Fibroblast of lung (primary cell): Measurements from ENCODE around the gene TAB2. TPM values are rescaled to one million over a fixed set of nuclear protein-coding genes. Genes with fewer than 3 reads are reported as not detected.

Experiments
- DNase-seq, 2 donors: peaks; one replicate each; pipeline versions ENCODE4 v3.0.0 to v3.0.0-alpha.2; 2010; ENCODE audit warnings: low read depth in 2 of 2
- H2AFZ ChIP-seq: 2 replicates; pipeline ENCODE4 v1.5.1; 2012; ENCODE audit warnings: low read length, control low read depth, inconsistent platforms
- H3K27ac ChIP-seq: 2 replicates; pipeline ENCODE4 v1.5.1; 2011; ENCODE audit warnings: low read length, control low read depth; ENCODE audit not compliant: insufficient read depth
- H3K27me3 ChIP-seq: 2 replicates; pipeline ENCODE4 v1.5.1; 2011; ENCODE audit warnings: mild to moderate bottlenecking, low read length; ENCODE audit not compliant: control insufficient read depth, insufficient read depth
- H3K36me3 ChIP-seq: 2 replicates; pipeline ENCODE4 v1.5.1; 2011; ENCODE audit warnings: low read length; ENCODE audit not compliant: control insufficient read depth, insufficient read depth
- H3K4me1 ChIP-seq: 2 replicates; pipeline ENCODE4 v1.5.1; 2011; ENCODE audit warnings: low read length; ENCODE audit not compliant: control insufficient read depth, insufficient read depth; ENCODE audit errors: extremely low read depth
- H3K4me2 ChIP-seq: 2 replicates; pipeline ENCODE4 v1.5.1; 2011; ENCODE audit warnings: low read length, control low read depth; ENCODE audit not compliant: insufficient read depth; ENCODE audit errors: extremely low read depth
- H3K4me3 ChIP-seq, 4 experiments: fragments of 200-600 bp in 1 of 4; sonication (generic) in 1 of 4; replicated peaks in 1 of 4; 2 replicates each; pipeline ENCODE4 v1.5.1; 2011 to 2016; ENCODE audit warnings: low read length in 4 of 4, low read depth in 3 of 4, mild to moderate bottlenecking in 3 of 4, control low read depth in 2 of 4, inconsistent platforms in 1 of 4, mixed read lengths in 1 of 4; ENCODE audit not compliant: insufficient read depth in 1 of 4; ENCODE audit errors: control extremely low read depth in 1 of 4
- H3K79me2 ChIP-seq: 2 replicates; pipeline ENCODE4 v1.5.1; 2012; ENCODE audit warnings: mild to moderate bottlenecking, low read length, inconsistent platforms; ENCODE audit not compliant: control insufficient read depth, insufficient read depth
- H3K9ac ChIP-seq: 2 replicates; pipeline ENCODE4 v1.5.1; 2011; ENCODE audit warnings: mild to moderate bottlenecking, low read length, control low read depth; ENCODE audit not compliant: insufficient read depth
- H3K9me3 ChIP-seq: 2 replicates; pipeline ENCODE4 v1.5.1; 2012; ENCODE audit warnings: low read depth, low read length; ENCODE audit not compliant: control insufficient read depth, insufficient read depth
- H4K20me1 ChIP-seq: 2 replicates; pipeline ENCODE4 v1.5.1; 2011; ENCODE audit warnings: low read length; ENCODE audit not compliant: control insufficient read depth, insufficient read depth; ENCODE audit errors: extremely low read depth
- EZH2 ChIP-seq: IDR thresholded peaks from 2 replicates; pipeline ENCODE4 v1.5.1; 2012; ENCODE audit warnings: low read length, control low read depth, mild to moderate bottlenecking; ENCODE audit errors: missing control alignments
- polyA plus RNA-seq, 2 donors: library from polyadenylated mRNA; depleted of rRNA in 1 of 2; stranded (reverse) in 1 of 2; unstranded in 1 of 2; fragments of >200 nt; gene quantifications; 2 replicates each; pipeline ENCODE4 v1.2.1, GENCODE V29; 2011 to 2012; ENCODE audit warnings: missing spikeins in 1 of 2
- total RNA-seq: library from RNA; depleted of rRNA; stranded (reverse); fragments of >200 nt; gene quantifications from 2 replicates; pipeline ENCODE4 v1.2.1, GENCODE V29; 2014
- TF ChIP-seq, protein P1 (sequence below), 2 donors: IDR thresholded peaks in 1 of 2; conservative IDR thresholded peaks in 1 of 2; 1 replicate in 1 of 2; 2 replicates in 1 of 2; pipeline ENCODE4 v1.5.1; 2011 to 2012; ENCODE audit warnings: low read length in 2 of 2, control low read depth in 1 of 2, inconsistent platforms in 1 of 2, low read depth in 1 of 2, mild to moderate bottlenecking in 1 of 2

Gene TAB2
- total and polyA plus RNA-seq, 2 donors (not counting 1 experiment from before 2014, with no cell fraction given) = 27.2 to 49.7 TPM

DNA sequence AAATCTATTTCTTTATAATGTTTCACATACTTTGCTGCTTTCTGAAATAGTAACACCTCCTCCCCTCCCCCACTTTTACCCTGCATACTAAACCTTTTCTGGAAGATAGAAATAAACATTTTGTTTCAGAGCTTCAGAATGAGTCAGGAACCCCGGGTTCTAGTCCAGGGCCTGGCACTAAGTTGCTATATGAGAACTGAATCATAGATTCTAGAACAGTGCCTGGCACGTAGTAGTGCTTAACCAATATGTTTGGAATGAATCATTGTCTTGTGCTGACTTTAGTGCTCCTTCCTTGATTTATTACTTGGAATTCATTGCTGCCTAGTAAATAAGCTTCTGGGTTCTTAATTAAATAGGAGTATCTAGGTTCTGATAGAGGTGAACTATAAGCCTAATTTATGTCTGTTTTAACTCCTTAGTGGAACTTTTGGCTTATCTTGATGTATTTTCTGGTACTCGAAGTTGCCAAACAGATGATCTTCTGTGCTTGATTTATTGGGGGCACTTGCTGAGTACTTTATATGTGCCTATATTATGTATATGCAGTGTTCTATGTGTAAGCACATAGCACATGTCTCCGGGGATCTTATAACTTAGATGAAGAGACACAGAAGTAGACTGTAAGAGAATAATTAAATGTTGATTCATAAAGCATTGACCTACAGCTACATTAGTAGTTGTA, 18.6 kb downstream of the TAB2 start:
- Histone ChIP-seq H3K27me3 (no peaks in the 10 kb centered on the region), H3K27ac (no peak overlapping the region), H3K9me3 (no peaks in the 10 kb centered on the region), H3K4me2 (no peak overlapping the region), H3K79me2 (peaks cover 70% of the 10 kb centered on the region), H3K36me3 (no peaks in the 10 kb centered on the region), H3K4me3 (no peak overlapping the region), H3K4me1 (peaks cover 9% of the 10 kb centered on the region), H2AFZ (no peak overlapping the region), H3K9ac (no peak overlapping the region), H4K20me1 (no peaks in the 10 kb centered on the region)
- no peak for TF ChIP-seq EZH2
- TF ChIP-seq, protein P1, sequence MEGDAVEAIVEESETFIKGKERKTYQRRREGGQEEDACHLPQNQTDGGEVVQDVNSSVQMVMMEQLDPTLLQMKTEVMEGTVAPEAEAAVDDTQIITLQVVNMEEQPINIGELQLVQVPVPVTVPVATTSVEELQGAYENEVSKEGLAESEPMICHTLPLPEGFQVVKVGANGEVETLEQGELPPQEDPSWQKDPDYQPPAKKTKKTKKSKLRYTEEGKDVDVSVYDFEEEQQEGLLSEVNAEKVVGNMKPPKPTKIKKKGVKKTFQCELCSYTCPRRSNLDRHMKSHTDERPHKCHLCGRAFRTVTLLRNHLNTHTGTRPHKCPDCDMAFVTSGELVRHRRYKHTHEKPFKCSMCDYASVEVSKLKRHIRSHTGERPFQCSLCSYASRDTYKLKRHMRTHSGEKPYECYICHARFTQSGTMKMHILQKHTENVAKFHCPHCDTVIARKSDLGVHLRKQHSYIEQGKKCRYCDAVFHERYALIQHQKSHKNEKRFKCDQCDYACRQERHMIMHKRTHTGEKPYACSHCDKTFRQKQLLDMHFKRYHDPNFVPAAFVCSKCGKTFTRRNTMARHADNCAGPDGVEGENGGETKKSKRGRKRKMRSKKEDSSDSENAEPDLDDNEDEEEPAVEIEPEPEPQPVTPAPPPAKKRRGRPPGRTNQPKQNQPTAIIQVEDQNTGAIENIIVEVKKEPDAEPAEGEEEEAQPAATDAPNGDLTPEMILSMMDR (conservative IDR thresholded peaks at IDR 0.05 in 1 of 2, IDR thresholded peaks at IDR 0.05 in 1 of 2; ENCODE audit: low read depth in 1 of 2, low read length in 2 of 2) = no peak
- DNase-seq = peak; percentile 52 to 82

DNA sequence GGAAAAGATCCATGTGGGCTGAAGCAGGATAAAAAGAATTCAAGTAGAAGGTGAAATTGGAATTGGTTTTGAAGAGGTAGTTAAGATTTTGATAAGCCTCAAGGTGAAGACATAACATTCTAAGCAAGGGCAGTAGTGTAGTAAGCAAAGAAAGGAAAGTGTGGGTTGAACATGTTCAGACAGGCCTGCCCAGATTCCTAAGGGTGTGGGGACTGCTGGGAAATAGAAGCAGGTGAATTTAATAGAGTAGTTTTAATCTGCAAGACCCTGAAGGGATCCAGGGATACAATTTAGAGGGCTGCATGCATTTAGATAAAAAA, 19.1 kb downstream of the TAB2 start:
- H3K9ac ChIP-seq = no peak overlapping the region
- H3K4me3 ChIP-seq = no peak overlapping the region
- H3K4me1 ChIP-seq = peaks cover 9% of the 10 kb centered on the region
- peaks cover 72% of the 10 kb centered on the region for H3K79me2 ChIP-seq
- no peak overlapping the region for H2AFZ ChIP-seq
- no peak overlapping the region for H3K4me2 ChIP-seq
- H3K27ac ChIP-seq = no peak overlapping the region
- H4K20me1 ChIP-seq = no peaks in the 10 kb centered on the region
- TF ChIP-seq, protein P1 (conservative IDR thresholded peaks at IDR 0.05 in 1 of 2, IDR thresholded peaks at IDR 0.05 in 1 of 2; ENCODE audit: low read depth in 1 of 2, low read length in 2 of 2) = no peak
- TF ChIP-seq EZH2 = no peak
- no peaks in the 10 kb centered on the region for H3K27me3 ChIP-seq
- no peaks in the 10 kb centered on the region for H3K36me3 ChIP-seq
- DNase-seq = peak in 1 of 2 donors; percentile 32
- H3K9me3 ChIP-seq = no peaks in the 10 kb centered on the region

DNA sequence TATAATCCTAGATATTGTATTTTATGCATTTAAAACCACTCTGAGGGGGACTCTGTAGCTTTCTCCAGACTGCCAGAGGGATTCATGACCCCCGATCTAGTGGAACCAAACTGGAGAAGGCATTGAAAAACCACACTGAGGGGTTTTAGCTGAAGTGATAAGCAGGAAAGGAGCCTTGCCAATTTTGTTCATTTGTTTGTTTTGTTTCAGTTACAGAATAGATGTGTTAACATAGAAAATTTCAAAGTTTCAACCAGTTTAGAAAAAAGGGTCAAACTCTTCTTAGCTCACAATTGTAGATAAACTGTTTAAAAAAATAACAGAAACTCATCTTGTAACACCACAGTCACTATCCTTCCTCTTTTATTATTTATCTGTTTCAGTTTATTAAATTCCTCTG, 19.8 kb downstream of the TAB2 start:
- H3K9ac ChIP-seq = no peak overlapping the region
- no peaks in the 10 kb centered on the region for H4K20me1 ChIP-seq
- H3K4me1 ChIP-seq = peaks cover 6% of the 10 kb centered on the region
- H3K79me2 ChIP-seq = peaks cover 68% of the 10 kb centered on the region
- no peaks in the 10 kb centered on the region for H3K36me3 ChIP-seq
- no peak overlapping the region for H3K4me3 ChIP-seq
- H3K9me3 ChIP-seq = no peaks in the 10 kb centered on the region
- TF ChIP-seq, protein P1 (conservative IDR thresholded peaks at IDR 0.05 in 1 of 2, IDR thresholded peaks at IDR 0.05 in 1 of 2; ENCODE audit: low read depth in 1 of 2, low read length in 2 of 2) = no peak
- no peak for TF ChIP-seq EZH2
- H3K27ac ChIP-seq = no peak overlapping the region
- H2AFZ ChIP-seq = no peak overlapping the region
- H3K4me2 ChIP-seq = no peak overlapping the region
- DNase-seq = peak in 1 of 2 donors; percentile 28
- H3K27me3 ChIP-seq = no peaks in the 10 kb centered on the region
